IPS-NIHi7 (cell line): ENCODE data around the gene CPSF2.

Source experiments
- DNase-seq: peaks from one replicate; pipeline ENCODE4 v3.0.0; 2012; ENCODE audit warnings: mixed read lengths; ENCODE audit errors: extremely low spot score

Gene CPSF2

DNA sequence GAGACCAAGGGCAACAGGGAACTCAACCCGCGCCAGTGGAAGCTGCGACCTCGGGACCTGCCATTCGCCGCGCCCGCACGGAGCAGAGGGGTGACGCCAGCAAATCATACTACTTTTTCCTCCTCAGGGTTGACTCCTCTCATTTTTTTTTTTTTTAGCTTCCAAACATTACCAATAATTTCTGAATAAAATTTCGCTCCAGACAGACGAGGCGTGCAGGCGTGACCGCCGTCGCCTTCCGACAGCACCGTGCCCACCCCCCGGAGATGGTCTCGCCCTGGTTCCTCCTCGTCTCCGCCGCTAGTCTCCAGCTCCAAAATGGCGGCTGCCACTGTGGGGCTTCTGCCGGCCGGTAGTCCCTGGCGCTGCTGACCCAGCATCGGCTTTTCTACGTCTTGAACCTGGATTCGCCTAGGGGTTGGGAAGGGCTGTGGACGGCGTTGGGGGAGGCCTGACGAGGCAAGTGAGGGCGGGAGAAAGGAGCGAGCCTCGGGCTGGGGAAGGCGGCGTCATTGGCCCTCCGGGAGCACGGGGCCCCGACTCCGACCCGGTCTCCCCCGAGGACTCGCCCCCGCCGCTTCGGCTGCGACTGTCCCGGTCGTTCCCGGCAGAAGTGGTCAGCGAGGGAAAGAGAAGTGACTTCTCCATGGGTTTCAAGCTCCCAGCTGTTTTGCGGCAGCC, at the start of gene CPSF2, which contains the start of gene NDUFB1:
TSS of gene CPSF2 (plus strand) at position 300 of the 681 bp plus-strand sequence. CDS start 9,016 bp downstream, outside the sequence.
TSS of gene NDUFB1 (minus strand) at position 37 of the 681 bp plus-strand sequence. CDS start 4,069 bp downstream, outside the sequence.
- peak; percentile 89 for DNase-seq

DNA sequence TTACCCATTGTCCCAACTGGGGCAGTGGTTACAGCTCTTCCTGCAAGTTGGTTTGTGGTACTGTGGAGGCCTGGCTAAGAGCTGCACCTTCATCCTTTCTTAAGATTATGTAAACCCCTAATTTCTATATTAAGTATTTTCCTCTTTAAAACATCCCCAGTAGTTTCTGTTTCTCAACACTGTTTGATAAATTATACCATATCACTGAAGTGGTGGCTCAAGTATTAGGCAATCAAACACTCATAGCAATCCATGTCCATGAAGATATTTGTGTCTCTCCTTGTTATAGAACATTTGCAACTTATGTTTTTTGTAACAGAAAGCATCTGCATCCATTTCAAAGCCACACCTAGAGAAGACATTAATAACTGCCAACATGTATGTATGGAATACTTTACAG, 47.2 kb upstream of the CPSF2 start:
- DNase-seq, result no peak

DNA sequence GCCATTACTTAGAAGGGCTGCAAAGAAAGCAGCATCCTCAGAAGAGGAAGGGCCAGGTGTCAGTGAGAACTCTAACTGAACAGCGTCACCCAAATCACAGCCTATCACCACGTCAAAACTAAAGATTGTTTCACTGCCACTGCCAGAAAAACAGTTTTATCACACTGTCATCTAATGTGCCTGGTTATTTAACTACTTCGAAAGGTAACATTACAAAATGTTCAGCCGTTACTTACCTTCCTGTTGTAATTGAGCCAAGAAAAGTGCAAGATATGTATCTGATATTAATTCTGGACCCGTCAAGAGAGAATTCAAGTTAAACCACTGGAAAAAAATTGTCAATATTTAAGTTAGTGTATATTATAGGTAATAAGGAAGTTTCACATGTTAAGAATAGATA, 33.3 kb upstream of the CPSF2 start:
- DNase-seq, result no peak

DNA sequence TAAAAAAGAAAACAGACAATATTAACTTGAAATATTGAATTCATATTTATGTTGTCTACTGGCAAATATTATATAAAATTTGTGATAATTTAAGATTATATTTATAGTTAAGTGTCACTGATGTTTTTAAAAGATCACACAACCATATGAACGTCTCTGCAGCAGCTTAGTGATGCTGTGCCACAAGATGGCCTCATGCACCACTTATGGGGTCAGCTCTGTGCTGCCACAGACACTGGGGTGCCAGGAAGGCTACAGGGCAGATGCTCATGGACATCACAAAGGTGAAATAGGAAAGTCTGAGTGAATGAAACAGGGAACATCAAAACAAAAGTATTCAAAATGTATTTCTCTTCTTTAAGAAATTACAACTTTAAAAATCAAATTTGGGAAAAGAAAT, 28.4 kb upstream of the CPSF2 start:
- DNase-seq, result no peak

DNA sequence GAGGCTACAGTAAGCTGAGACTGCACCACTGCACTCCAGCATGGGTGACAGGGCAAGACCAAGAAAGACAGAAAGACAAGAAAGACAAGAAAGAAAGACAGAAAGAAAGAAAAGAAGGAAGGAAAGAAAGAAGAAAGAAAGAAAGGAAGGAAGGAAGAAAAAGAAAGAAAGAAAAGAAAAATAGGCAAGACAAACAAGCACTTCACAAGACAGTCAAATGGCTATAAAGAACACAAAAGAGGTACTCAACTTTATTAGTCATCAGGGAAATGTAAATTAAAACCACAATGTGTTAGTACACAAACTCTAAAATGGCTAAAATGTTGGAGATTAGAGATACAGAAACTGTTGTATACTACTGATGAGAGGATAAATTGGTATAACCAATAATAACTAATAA, 22.0 kb upstream of the CPSF2 start:
- no peak for DNase-seq

DNA sequence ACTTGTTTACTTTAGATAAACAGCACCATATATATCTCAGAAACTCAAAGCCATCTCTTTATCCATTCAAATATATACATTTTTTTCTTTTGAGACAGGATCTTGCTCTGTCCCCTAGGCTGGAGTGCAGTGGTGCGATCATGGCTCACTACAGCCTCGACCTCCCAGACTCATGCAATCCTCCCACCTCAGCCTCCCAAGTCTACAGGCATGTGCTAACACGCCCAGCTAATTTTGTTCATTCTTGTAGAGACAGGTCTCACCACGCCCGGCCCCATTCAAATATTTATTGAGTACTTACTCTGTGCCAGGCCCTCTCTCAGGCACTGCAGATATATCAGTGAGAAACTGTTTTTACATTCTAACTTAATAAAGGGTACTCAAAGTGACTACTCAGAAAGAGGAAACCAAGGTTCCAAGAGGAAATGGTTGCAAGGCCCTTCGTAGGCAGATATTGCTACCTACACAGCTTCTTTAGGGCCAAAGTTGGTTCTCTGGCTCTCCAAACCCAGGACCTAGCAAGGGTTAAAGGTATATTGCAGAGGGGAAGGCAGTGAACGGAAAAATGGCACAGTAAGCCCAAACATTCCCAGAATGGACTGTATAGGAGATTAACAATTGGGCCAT, 18.3 kb upstream of the CPSF2 start:
- no peak for DNase-seq

DNA sequence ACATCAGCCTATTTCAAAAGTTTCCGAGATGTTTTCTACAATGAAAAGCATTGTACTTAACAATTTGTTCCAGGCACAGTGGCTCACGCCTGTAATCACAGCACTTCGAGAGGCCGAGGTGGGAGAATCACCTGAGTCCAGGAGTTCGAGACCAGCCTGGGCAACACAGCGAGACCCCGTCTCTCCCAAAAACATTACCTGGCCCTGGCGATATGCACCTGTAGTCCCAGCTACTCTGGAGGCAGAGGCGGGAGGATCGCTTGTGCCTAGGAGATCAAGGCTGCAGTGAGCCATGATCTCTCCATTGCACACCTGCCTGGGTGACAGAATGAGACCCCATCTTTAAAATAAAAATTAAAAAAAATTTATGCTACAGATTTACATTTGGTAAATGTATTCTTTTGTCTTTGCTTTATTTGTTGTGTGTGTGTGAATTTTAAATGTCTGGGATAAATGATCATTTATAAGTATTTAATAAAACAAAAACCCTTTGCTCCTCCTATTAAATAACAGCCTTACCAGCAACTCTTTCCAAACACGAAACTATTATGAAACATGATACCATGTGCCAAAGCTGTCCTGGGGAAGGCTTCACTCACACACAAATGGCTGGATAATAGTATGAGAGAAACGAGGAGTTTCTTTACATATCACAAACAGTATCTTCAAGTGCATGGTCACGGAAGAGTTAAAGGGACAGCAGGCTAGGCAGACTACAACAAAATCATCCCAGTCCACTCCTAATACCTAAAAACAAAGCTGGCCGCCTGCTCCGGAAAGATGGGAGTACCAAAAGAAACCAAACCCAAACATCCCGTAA, 16.5 kb upstream of the CPSF2 start:
- DNase-seq, result no peak

DNA sequence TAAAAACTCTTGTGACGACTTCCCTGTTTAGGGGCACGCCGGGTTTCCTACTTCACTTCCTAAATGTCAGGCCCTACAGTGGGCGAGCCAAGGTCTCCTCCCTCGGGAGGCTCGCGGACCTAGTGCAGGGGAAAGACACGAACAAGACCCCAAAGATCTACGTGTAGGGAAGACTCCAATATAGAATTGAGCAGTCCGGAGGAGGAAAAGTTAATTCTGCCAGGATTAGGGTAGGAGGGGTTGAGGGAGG, 16.0 kb upstream of the CPSF2 start:
- no peak for DNase-seq

DNA sequence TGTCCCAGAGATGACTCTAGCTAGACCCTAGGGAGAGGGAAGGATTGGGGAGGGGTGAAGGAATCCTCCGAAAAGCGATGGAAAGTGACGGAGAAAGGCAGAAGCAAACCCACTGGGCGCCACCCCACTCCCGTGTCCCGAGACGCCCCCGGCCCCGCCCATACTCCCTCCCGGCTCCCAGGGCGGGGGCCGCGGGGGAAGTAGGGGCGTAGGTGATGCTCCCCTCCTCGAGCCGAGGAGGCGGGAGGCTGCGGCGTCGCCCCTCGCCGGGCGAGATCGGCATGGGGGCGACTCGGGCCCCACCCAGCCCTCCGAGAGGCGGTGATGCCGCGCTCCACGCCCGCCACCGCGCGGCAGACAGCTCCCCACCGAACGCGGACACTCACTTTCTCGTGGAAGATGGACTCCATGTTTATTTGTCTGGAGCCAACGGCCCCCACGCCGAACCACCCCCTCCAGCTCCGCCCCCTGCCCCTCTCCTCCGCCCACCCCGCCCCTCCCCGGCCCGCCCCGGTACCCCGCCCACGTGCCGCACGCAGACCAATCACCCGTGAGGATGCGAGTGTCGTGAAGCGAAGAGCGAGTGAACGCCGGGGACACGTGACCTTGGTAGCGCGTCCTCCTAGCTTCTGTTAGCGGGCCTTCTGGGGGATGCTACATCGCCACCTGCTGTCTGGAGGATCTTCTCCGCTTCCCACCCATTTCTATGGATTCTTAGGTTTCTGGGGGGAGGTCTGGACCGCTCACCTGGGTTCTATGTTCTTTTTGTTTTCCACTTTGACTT, 15.4 kb upstream of the CPSF2 start, which contains the start of gene ATXN3:
TSS of gene ATXN3 (minus strand) at position 440 of the 784 bp plus-strand sequence. CDS start at position 410, 30 bp downstream.
- peak; percentile 98 for DNase-seq

DNA sequence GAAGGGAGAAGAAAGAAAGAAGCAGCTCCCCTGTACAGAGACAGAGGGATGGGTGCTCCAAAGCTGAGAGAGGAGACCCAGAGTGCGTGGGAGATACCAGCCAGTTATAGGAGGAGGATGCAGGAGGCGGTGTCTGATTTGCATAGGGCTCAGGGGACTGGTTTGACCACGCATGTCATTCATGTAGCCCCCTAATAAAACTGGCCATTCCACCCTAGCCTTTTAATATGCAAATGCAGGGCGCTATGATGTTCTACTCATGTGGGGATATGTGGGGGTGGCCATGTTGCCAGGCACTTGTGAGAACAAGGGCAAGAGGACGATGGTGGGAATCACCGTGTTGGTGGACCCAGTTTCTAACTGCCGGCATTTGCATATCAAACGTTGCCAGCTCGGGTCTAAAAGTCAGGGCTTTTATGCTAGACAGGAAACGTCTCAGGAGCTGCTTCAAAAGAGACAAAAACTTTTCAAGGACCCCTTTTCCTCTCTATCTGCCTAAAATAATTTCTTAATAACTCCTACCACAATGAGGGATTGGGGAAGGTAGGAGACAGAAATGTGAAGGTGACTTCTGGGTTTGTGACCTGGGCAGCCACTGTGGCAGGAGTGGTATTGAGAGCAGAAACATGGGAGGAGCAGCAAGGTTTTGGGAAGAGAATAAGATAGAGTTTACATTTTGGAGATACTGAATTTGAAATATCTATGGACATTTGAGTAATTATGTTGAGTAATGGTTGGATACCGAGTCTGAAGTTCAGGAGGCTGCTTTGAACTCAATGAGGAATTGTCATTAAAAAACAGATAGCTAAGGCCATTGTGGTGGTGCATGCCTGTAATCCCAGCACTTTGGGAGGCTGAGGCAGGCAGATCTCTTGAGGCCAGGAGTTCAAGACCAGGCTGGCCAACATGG, 13.2 kb upstream of the CPSF2 start:
- peak; percentile 29 for DNase-seq

DNA sequence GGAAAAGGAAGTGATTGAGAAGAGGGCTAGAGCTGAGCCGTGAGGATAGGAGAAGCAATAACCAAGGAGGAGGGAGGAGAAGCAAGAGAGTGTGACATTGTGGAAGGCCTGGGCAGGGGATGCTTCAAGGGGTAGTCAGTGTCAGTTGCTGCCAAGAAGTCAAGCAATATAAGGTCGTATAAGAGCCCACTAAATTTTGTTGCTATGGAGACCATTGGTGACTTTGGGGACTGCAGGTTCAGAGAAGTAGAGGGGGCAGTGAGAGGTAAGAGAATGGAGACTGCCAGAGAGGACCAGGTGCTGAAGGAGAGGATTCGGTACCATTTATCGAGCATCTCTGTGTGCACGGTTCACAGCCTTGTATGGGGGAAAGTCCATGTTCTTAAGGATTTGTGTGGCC, 12.3 kb upstream of the CPSF2 start:
- no peak for DNase-seq

DNA sequence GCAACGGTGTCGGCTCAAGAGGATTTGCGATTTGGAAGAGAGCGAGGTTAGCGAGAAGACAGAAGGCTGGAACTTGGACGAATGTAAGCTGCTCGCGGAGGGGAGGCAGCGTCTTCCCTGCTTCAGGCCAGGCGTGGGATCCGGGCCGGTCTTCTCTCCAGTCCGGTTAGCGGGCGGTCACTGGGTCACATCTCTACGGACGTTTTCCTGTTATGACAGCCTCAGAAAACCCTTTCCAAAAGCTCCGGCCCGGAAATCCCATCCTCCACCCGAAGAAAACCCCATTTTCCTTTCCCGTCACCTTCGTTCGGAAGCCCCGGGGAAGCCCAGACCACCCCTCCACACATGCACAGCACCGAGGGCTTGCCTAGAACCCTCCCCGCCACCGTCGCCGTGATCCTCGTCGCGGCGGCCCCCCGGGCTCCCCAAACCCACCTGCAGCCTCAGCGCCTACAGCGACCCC, 531 bp upstream of the CPSF2 start:
- no peak for DNase-seq

DNA sequence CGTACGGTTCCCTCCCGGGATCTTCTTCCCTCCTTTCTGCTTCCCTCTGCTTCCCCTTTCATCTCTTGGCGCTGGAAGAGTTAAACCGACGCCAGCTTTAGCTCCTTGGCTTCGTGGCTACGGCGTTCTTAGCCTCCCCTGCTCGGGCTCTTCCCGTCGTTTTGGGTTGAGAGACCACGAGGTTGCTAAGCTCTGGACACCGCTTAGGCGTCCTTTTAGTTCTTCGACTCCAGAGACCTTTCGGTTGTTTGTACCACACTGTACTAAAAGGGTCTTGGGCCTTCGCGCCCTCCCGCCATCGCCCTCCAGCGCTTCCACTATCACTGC, 545 bp downstream of the CPSF2 start:
- peak; percentile 30 for DNase-seq

DNA sequence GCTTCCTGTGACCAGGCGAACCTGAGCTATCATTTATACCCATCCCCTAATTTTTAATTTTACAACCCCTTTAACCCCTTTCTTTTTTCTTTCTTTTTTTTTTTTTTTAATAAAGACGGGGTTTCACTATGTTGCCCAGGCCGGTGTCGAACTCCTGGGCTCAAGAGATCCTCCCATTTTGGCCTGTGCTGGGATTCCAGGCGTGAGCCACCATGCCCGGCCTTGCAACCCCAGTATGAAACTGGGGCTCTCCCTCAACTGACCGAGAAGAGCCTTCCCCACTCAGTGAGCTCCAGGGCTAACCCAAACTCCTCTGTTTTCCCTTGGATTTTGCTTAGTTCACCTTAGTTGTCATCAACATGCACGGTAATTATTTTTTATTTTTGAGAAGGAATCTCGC, 992 bp downstream of the CPSF2 start:
- DNase-seq, result peak; percentile 10

DNA sequence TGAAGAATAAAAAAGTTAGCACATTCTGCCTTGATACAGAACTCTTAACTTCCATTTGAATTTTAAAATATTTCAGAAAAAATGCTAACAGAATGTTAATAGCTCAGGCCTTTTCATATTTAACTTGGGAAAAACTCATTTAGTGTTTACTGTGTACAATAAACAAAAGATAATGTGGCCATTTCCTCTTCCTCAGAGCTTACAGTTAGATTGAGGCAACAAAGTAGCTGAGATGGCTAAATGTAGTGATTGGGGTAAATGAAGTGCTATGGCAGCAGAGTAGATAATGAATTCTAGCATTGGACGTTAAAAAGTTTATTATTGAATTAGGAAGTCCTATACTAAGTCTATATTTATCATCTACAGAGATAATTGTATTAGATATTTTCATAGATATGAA, 12.7 kb downstream of the CPSF2 start:
- no peak for DNase-seq

DNA sequence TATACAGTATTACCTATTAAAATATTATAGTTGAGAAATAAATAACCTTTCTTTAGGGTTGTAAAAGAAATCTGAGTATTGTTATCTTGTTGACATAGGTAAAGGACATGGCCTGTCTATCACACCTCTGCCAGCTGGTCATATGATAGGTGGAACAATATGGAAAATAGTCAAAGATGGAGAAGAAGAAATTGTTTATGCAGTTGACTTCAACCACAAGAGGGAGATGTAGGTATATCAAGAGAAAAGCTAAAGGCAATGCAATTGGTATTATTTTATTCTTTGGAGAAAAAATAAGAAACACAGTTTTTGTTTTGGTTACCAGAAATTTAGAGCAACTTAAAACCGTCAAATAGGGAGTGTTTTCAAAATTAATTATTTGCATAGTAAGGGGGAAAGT, 13.5 kb downstream of the CPSF2 start:
- no peak for DNase-seq

DNA sequence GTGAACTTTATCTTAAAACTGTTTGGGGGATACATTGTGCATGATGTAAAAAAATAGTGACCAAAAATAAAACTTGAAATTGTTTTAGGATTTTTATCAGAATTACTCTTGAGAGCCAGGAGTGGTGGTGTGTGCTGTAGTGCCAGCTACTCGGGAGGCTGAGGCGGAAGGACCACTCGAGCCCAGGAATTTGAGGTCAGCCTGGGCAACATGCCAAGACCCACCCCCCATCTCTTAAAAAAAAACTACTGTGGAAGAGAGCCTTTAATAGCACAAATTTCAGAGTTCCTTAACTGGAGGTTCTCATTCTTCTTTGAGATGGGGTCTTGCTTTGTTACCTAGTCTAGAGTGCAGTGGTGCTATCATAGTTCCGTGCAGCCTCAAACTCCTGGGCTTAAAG, 21.5 kb downstream of the CPSF2 start:
- DNase-seq, result no peak

DNA sequence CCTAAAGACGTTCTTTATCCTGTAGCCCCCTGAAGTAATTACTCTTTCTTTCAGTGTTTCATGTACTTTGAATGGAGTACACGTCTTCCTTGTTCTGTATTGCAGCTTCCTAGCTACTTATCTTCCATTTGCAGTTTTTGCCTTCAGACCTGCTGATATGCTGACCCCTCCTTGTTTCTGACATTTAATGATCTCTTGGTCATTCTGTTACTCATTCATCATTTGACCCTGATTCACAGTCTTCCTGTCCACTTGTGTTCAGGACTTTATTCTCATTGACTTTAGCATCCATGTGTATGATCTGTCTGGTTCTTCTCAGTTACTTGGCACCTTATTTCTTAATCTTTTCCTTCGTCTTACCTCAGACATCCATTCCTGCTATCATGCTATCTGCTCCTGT, 22.2 kb downstream of the CPSF2 start:
- DNase-seq, result no peak

DNA sequence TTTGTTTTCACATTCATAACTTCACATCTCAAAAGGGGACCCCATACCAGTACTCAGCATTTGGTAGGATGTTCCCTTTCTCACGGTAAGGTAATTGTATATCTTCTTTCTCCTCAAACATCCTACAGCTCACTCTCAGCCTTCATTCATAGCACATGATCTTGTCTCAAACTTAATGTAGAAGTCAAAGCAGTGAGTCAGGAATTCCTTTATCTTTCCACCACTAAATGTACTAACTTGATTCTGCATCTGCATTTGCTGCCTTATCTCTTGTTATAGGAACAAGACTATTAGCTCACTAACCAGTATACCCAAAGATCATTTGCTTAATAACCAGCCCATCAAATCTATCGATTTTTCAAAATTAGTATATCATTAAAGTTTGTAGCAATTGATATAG, 22.9 kb downstream of the CPSF2 start:
- DNase-seq, result no peak

DNA sequence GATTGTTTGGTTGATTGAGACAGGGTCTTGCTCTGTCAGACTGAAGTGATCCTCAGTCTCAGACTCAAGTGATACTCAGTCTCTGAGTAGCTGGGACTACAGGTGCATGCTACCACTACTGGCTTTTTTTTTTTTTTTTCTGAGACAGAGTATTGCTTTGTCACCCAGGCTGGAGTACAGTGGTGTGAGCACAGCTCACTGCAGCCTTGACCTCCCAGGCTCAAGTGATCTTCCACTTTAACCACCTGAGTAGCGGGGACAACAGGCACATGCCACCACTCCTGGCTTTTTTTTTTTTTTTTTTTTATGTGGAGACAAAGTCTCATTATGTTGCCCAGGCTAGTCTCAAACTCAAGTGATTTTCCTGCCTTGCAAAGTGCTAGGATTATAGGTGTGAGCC, 31.8 kb downstream of the CPSF2 start:
- no peak for DNase-seq
